Endothelial cell of umbilical vein (primary cell): ENCODE data around the gene TMED5. TPM values are rescaled to one million over a fixed set of nuclear protein-coding genes. Genes with fewer than 3 reads are reported as not detected.

Source experiments
- BruUV-seq: library from RNA; stranded (reverse); fragments of 400-500 nt; replicated peaks from 2 replicates; lab custom pipeline; 2021; lab: Mats Ljungman, UMichigan
- CTCF ChIA-PET: fragments of 300-600, 350-600 bp; sonication (Branson Sonifier 250); formaldehyde crosslinking; loops from one replicate; lab custom pipeline; 2021; ENCODE audit warnings: antibody characterized with exemption, inconsistent platforms; lab: Charles Lee
- POLR2A ChIA-PET: fragments of 300-600, 350-600 bp; sonication (Branson Sonifier 250); formaldehyde crosslinking; loops from one replicate; lab custom pipeline; 2021; ENCODE audit warnings: antibody characterized with exemption, inconsistent platforms; lab: Charles Lee
- DNase-seq: peaks from one replicate; pipeline ENCODE4 v3.0.0-alpha.2; 2011; ENCODE audit warnings: low read depth, low spot score
- FAIRE-seq: peaks from 2 replicates; lab custom pipeline; 2011; peaks lifted over from hg19 to GRCh38; lab: Jason Lieb, UNC
- H2AFZ ChIP-seq: 2 replicates; pipeline ENCODE4 v1.6.0; 2012; ENCODE audit warnings: low read depth, low read length, control low read depth, inconsistent platforms
- H3K27ac ChIP-seq: 2 replicates; pipeline ENCODE4 v1.5.1; 2011; ENCODE audit warnings: low read depth, mild to moderate bottlenecking, control low read depth, low read length, moderate library complexity; ENCODE audit not compliant: insufficient read depth
- H3K27me3 ChIP-seq, 2 experiments: 2 replicates each; pipeline versions ENCODE4 v1.6.0 to v1.6.1; 2011; ENCODE audit warnings: low read length in 2 of 2, mixed read lengths in 1 of 2; ENCODE audit not compliant: control insufficient read depth in 2 of 2, insufficient read depth in 2 of 2
- H3K36me3 ChIP-seq, 2 experiments: 2 replicates in 1 of 2; 3 replicates in 1 of 2; pipeline ENCODE4 v1.5.1; 2011; ENCODE audit warnings: low read length in 2 of 2, mild to moderate bottlenecking in 1 of 2, moderate library complexity in 1 of 2; ENCODE audit not compliant: control insufficient read depth in 2 of 2, insufficient read depth in 2 of 2; ENCODE audit errors: extremely low read depth in 1 of 2
- H3K4me1 ChIP-seq: 3 replicates; pipeline ENCODE4 v1.5.1; 2011; ENCODE audit warnings: mild to moderate bottlenecking, low read length; ENCODE audit not compliant: control insufficient read depth, insufficient read depth; ENCODE audit errors: extremely low read depth
- H3K4me2 ChIP-seq: 2 replicates; pipeline ENCODE4 v1.6.1; 2011; ENCODE audit warnings: low read length, control low read depth, mixed read lengths; ENCODE audit not compliant: insufficient read depth
- H3K4me3 ChIP-seq, 3 experiments: fragments of 200-600 bp in 1 of 3; sonication (generic), shearing (Covaris generic) in 1 of 3; replicated peaks in 1 of 3; 2 replicates each; pipeline ENCODE4 v1.5.1; 2011 to 2016; ENCODE audit warnings: control low read depth in 3 of 3, low read length in 3 of 3, mild to moderate bottlenecking in 2 of 3, inconsistent platforms in 1 of 3, low read depth in 1 of 3, moderate library complexity in 1 of 3; ENCODE audit not compliant: insufficient read depth in 1 of 3
- H3K79me2 ChIP-seq: 2 replicates; pipeline ENCODE4 v1.6.0; 2012; ENCODE audit warnings: low read length, inconsistent platforms; ENCODE audit not compliant: control insufficient read depth, insufficient read depth
- H3K9ac ChIP-seq: replicated peaks from 2 replicates; pipeline ENCODE3; 2011; ENCODE audit warnings: low read length, control low read depth; ENCODE audit not compliant: insufficient read depth; ENCODE audit errors: extremely low read depth
- H3K9me1 ChIP-seq: replicated peaks from 3 replicates; pipeline ENCODE4 v1.6.0; 2011; ENCODE audit warnings: mild to moderate bottlenecking, low read length; ENCODE audit not compliant: control insufficient read depth, insufficient read depth; ENCODE audit errors: extremely low read depth
- H3K9me3 ChIP-seq: replicated peaks from 2 replicates; pipeline ENCODE4 v1.5.1; 2012; ENCODE audit warnings: low read length, inconsistent platforms; ENCODE audit not compliant: control insufficient read depth, insufficient read depth
- H4K20me1 ChIP-seq: replicated peaks from 2 replicates; pipeline ENCODE3; 2011; ENCODE audit warnings: mild to moderate bottlenecking, low read length; ENCODE audit not compliant: control insufficient read depth, insufficient read depth; ENCODE audit errors: extremely low read depth
- EZH2 ChIP-seq: IDR thresholded peaks from 2 replicates; pipeline ENCODE4 v1.6.1; 2012; ENCODE audit warnings: borderline replicate concordance, low read depth, mild to moderate bottlenecking, moderate library complexity, low read length, inconsistent platforms; ENCODE audit not compliant: severe bottlenecking
- FOS ChIP-seq: IDR thresholded peaks from 2 replicates; pipeline ENCODE4 v1.6.1; 2011; ENCODE audit warnings: mild to moderate bottlenecking, low read length, moderate library complexity, borderline replicate concordance; ENCODE audit not compliant: insufficient read depth
- GATA2 ChIP-seq: IDR thresholded peaks from 2 replicates; pipeline ENCODE4 v1.7.0; 2011; ENCODE audit warnings: low read depth, mild to moderate bottlenecking, moderate library complexity, mixed read lengths, low read length; ENCODE audit not compliant: insufficient read length, insufficient read depth
- JUN ChIP-seq: IDR thresholded peaks from 2 replicates; pipeline ENCODE4 v1.6.1; 2011; ENCODE audit warnings: borderline replicate concordance, low read depth; ENCODE audit not compliant: insufficient read length, insufficient read depth
- MAX ChIP-seq: IDR thresholded peaks from 2 replicates; pipeline ENCODE4 v1.6.1; 2011; ENCODE audit not compliant: insufficient read depth, insufficient read length
- MYC ChIP-seq: IDR thresholded peaks from one replicate; pipeline ENCODE4 v1.6.1; 2011; ENCODE audit warnings: mild to moderate bottlenecking, low read depth, low read length
- POLR2A ChIP-seq: IDR thresholded peaks from 2 replicates; pipeline ENCODE4 v1.6.1; 2012; ENCODE audit warnings: low read depth, mild to moderate bottlenecking, control low read depth, low read length
- POLR2AphosphoS5 ChIP-seq: IDR thresholded peaks from 2 replicates; pipeline ENCODE4 v1.6.1; 2012; ENCODE audit warnings: low read depth, mild to moderate bottlenecking, control low read depth, low read length, moderate library complexity; ENCODE audit not compliant: insufficient read depth
- dilution Hi-C: fragments of 300-500 bp; cut with MboI; formaldehyde crosslinking; loops from one replicate; pipeline ENCODE4 v1.15.0; 2019; ENCODE audit warnings: low sequenced_read_pairs; ENCODE audit not compliant: extremely low pct_ligation_motif_present
- intact Hi-C: fragments of 100-400 bp; cut with micrococcal nuclease; formaldehyde crosslinking; loops from one replicate; pipeline ENCODE4 v1.10.0; 2022
- polyA plus RNA-seq, 4 experiments: library from polyadenylated mRNA; depleted of rRNA in 3 of 4; stranded (reverse) in 3 of 4; unstranded in 1 of 4; fragments of >200 nt; gene quantifications; 2 replicates each; pipeline versions ENCODE4 v1.2.1 to v1.2.3, GENCODE V29; 2011 to 2012; ENCODE audit warnings: missing spikeins in 1 of 4
- total RNA-seq: library from RNA; stranded (reverse); gene quantifications from 2 replicates; pipeline ENCODE4 v1.2.3, GENCODE V29; 2021
- TF ChIP-seq, protein P1 (sequence below), 2 donors: IDR thresholded peaks; 1 replicate in 1 of 2; 2 replicates in 1 of 2; pipeline ENCODE4 v1.5.1; 2011; ENCODE audit warnings: low read length in 2 of 2, mild to moderate bottlenecking in 2 of 2, moderate library complexity in 2 of 2, control low read depth in 1 of 2, inconsistent platforms in 1 of 2, low read depth in 1 of 2; ENCODE audit not compliant: insufficient read depth in 1 of 2; ENCODE audit errors: extremely low read depth in 1 of 2

Gene TMED5
- total and polyA plus RNA-seq, 2 donors (not counting 3 experiments of a cell fraction or from before 2014, with no cell fraction given), result 24.2 to 51.2 TPM

GRCh38 chr1:93186667-93187066 is 6.5 kb upstream of the TMED5 start:
- intact Hi-C loops, result no loop called here

More at GRCh38 chr1:93186667-93187066, 6.5 kb upstream of the TMED5 start:
- ChIA-PET CTCF (no interaction called here), POLR2A (no interaction called here)
- Histone ChIP-seq H3K4me1 (no peaks in the 10 kb centered on the region), H3K9me1 (no peaks in the 10 kb centered on the region), H4K20me1 (no peaks in the 10 kb centered on the region), H3K27ac (no peak overlapping the region), H3K4me2 (no peak overlapping the region), H3K9me3 (no peaks in the 10 kb centered on the region), H3K79me2 (peaks cover 6% of the 10 kb centered on the region), H3K27me3 (no peaks in the 10 kb centered on the region), H3K9ac (no peak overlapping the region), H2AFZ (no peak overlapping the region), H3K36me3 (no peaks in the 10 kb centered on the region), H3K4me3 (no peak overlapping the region)
- TF ChIP-seq, protein P1, sequence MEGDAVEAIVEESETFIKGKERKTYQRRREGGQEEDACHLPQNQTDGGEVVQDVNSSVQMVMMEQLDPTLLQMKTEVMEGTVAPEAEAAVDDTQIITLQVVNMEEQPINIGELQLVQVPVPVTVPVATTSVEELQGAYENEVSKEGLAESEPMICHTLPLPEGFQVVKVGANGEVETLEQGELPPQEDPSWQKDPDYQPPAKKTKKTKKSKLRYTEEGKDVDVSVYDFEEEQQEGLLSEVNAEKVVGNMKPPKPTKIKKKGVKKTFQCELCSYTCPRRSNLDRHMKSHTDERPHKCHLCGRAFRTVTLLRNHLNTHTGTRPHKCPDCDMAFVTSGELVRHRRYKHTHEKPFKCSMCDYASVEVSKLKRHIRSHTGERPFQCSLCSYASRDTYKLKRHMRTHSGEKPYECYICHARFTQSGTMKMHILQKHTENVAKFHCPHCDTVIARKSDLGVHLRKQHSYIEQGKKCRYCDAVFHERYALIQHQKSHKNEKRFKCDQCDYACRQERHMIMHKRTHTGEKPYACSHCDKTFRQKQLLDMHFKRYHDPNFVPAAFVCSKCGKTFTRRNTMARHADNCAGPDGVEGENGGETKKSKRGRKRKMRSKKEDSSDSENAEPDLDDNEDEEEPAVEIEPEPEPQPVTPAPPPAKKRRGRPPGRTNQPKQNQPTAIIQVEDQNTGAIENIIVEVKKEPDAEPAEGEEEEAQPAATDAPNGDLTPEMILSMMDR (IDR thresholded peaks at IDR 0.05; ENCODE audit: extremely low read depth in 1 of 2, insufficient read depth in 1 of 2, low read depth in 1 of 2, low read length in 2 of 2), result no peak
- TF ChIP-seq FOS (no peak), JUN (no peak), POLR2AphosphoS5 (no peak), EZH2 (no peak), MYC (no peak), GATA2 (no peak), MAX (no peak), POLR2A (no peak)
- FAIRE-seq (no peak), DNase-seq (no peak)
- BruUV-seq, result no TSS peak
- dilution Hi-C loops, result no loop called here
